Measurements from ENCODE around the gene CRYGC. TPM values are rescaled to one million over a fixed set of nuclear protein-coding genes. Genes with fewer than 3 reads are reported as not detected.
"Not testable (repeated sequence)": the region's sequence is repeated elsewhere in the genome, so short reads cannot be mapped to it uniquely, and the experiment has no call there.

Gene CRYGC
- total RNA-seq, 4 donors from 2014 or later, result not detected

DNA sequence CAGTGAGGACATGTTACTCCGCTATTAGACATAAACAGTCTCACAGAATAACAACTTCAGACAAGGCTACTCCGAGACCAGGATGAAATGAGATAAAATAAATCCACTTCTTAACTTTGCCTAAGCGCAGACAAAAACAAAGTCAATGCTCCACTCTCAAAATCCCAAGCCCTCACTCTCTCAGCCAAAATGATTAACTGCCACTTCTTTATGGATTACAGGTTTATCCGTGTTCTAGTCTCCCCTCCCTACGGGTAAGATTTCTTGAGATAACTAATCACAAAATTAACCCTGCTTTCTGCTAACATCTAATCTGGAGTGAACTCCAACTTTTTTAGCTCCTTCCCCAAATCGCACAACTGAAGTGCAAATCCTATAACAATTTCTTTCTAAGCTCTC lies 1.1 kb upstream of the CRYGC start:
- in situ Hi-C loops (cut with MboI; ENCODE audit: low sequenced_read_pairs in 4 of 4), result no loop called here
- H3K36me3 ChIP-seq, result no peaks in the 10 kb centered on the region
- intact Hi-C loops (cut with DNase I; ENCODE audit: low total_unique reads), result no loop called here
- TF ChIP-seq POLR2A (IDR thresholded peaks at IDR 0.05), result no peak
- TF ChIP-seq, protein P1, sequence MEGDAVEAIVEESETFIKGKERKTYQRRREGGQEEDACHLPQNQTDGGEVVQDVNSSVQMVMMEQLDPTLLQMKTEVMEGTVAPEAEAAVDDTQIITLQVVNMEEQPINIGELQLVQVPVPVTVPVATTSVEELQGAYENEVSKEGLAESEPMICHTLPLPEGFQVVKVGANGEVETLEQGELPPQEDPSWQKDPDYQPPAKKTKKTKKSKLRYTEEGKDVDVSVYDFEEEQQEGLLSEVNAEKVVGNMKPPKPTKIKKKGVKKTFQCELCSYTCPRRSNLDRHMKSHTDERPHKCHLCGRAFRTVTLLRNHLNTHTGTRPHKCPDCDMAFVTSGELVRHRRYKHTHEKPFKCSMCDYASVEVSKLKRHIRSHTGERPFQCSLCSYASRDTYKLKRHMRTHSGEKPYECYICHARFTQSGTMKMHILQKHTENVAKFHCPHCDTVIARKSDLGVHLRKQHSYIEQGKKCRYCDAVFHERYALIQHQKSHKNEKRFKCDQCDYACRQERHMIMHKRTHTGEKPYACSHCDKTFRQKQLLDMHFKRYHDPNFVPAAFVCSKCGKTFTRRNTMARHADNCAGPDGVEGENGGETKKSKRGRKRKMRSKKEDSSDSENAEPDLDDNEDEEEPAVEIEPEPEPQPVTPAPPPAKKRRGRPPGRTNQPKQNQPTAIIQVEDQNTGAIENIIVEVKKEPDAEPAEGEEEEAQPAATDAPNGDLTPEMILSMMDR (IDR thresholded peaks at IDR 0.05 in 4 of 5, conservative IDR thresholded peaks at IDR 0.05 in 1 of 5), result no peak
- peaks cover 0 to 4% (median 0%) of the 10 kb centered on the region in 3 donors for H3K27me3 ChIP-seq
- no peak for DNase-seq
- no peaks in the 10 kb centered on the region for H3K4me1 ChIP-seq
- no peak for ATAC-seq
- no peaks in the 10 kb centered on the region for H3K9me3 ChIP-seq
- H3K27ac ChIP-seq, result no peak overlapping the region
- H3K4me3 ChIP-seq, result no peak overlapping the region

DNA sequence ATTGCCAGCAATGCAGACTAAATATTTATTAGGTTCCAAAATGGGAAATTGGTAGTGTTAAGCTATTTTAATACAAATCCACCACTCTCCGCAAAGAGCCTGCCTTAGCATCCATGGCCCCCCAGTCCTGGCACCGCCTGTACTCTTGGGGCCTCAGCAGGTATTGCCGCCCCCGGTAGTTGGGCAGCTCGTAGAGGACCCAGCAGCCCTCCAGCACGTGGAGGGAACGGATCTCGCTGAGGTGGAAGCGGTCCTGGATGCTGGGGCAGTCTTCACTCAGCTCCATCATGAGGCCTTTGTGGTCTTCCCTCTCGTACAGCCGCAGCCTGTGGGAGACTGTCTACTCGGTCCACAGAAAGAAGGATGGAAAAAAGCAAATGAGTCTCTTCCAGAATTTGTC lies 1.5 kb downstream of the CRYGC start:
- peaks cover 0 to 21% (median 5%) of the 10 kb centered on the region in 3 donors for H3K27me3 ChIP-seq
- TF ChIP-seq, protein P1 (IDR thresholded peaks at IDR 0.05 in 4 of 5, conservative IDR thresholded peaks at IDR 0.05 in 1 of 5), result no peak
- no peak for TF ChIP-seq POLR2A (IDR thresholded peaks at IDR 0.05)
- DNase-seq (no peak), ATAC-seq (no peak)
- no peaks in the 10 kb centered on the region for H3K9me3 ChIP-seq
- H3K4me3 ChIP-seq, result no peak overlapping the region
- no peaks in the 10 kb centered on the region for H3K36me3 ChIP-seq
- intact Hi-C loops (cut with DNase I; ENCODE audit: low total_unique reads) (no loop called here), in situ Hi-C loops (cut with MboI; ENCODE audit: low sequenced_read_pairs in 4 of 4) (no loop called here)
- H3K4me1 ChIP-seq, result no peaks in the 10 kb centered on the region
- no peak overlapping the region for H3K27ac ChIP-seq

DNA sequence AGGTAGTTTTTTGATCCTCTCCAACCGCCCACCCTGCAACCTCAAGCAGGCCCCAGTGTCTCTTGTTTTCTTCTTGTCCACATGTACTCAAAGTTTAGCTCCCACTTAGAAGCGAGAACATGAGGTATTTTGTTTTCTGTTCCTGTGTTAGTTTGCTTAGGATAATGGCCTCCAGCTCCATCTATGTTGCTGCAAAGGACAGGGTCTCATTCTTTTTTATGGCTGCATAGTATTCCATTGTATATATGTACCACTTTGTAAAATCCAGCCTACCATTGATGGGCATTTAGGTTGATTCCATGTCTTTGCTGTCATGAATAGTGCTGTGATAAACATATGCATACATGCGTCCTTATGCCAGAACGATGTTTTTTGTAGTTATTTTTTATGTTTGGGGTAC lies 2.5 kb downstream of the CRYGC start:
- Histone ChIP-seq H3K27me3 (peaks cover 0 to 21% (median 5%) of the 10 kb centered on the region in 3 donors), H3K9me3 (no peaks in the 10 kb centered on the region), H3K36me3 (no peaks in the 10 kb centered on the region), H3K27ac (no peak overlapping the region), H3K4me3 (no peak overlapping the region), H3K4me1 (no peaks in the 10 kb centered on the region)
- TF ChIP-seq POLR2A (IDR thresholded peaks at IDR 0.05), result no peak
- TF ChIP-seq, protein P1 (IDR thresholded peaks at IDR 0.05 in 4 of 5, conservative IDR thresholded peaks at IDR 0.05 in 1 of 5), result no peak
- DNase-seq (no peak), ATAC-seq (no peak)
- in situ Hi-C loops (cut with MboI; ENCODE audit: low sequenced_read_pairs in 4 of 4) (no loop called here), intact Hi-C loops (cut with DNase I; ENCODE audit: low total_unique reads) (no loop called here)

DNA sequence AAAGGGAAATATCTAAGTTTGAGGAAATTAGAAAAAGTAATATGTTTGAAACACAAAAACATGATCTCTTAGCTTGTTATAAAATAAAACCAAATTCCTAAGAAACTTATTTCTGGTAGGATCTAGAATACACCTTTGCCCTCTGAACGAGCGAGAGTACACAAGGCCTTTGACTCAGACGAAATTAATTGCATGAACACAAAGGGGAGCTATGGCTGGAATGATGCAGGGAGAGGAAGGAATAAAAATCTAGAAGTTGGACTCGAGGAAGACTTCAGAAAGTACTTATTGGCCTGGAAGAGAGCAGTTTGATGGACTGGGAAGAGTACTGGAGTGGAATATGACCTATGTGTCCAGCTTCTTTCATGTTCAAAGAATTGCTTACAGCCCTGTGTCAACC lies 4.4 kb downstream of the CRYGC start:
- no peaks in the 10 kb centered on the region for H3K36me3 ChIP-seq

DNA sequence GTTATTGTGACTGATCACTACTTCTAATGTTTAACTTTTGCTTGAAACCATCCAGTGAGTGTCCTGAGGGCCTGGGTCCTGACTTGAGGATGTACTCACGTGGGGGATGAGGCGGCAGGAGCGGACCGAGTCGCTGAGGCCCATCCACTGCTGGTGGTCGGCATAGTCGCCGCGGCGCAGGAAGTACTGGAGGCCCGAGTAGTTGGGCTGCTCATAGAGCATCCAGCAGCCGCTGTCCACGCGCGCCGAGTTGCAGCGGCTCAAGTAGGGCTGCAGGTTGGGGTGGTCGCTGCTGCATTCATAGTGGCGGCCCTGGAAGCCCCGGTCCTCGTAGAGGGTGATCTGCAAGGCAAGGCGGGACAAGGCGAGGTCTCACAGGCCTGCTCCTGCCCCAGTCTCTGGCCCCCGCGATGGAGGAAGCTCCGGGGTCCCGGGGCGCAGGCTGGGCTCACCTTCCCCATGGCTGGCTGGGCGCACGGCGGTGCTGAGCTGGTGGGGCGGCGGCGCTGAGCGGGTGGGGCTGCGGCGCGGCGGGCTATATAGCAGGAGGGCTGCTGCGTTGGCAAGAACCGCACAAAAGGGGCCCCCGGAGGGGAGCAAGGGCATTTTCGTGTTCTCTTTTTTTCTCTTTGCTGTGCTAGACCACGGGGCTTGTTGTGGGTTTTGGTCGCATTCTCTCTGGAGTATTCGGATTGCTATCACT lies 5.5 kb downstream of the CRYGC start, which contains the start of gene CRYGD:
TSS of gene CRYGD (minus strand) at position 512 of the 703 bp plus-strand sequence. CDS start at position 461, 51 bp downstream.
- Histone ChIP-seq H3K4me3 (peak within 1 kb of the TSS in 1 of 4 donors; percentile 31), H3K27me3 (peaks cover 0 to 21% (median 5%) of the 10 kb centered on the region in 3 donors)
- DNase-seq; in situ Hi-C loops (cut with MboI; ENCODE audit: low sequenced_read_pairs in 4 of 4); ATAC-seq; H3K4me1 ChIP-seq; H3K27ac ChIP-seq; H3K9me3 ChIP-seq; H3K36me3 ChIP-seq; intact Hi-C loops (cut with DNase I; ENCODE audit: low total_unique reads): not testable (repeated sequence)

More for the DNA sequence above, 4.4 kb downstream of the CRYGC start:
- Histone ChIP-seq H3K27ac (no peak overlapping the region), H3K9me3 (no peaks in the 10 kb centered on the region), H3K27me3 (peaks cover 0 to 21% (median 5%) of the 10 kb centered on the region in 3 donors), H3K4me1 (no peaks in the 10 kb centered on the region), H3K4me3 (no peak overlapping the region)
- in situ Hi-C loops (cut with MboI; ENCODE audit: low sequenced_read_pairs in 4 of 4), result no loop called here
- DNase-seq (no peak), ATAC-seq (no peak)
- intact Hi-C loops (cut with DNase I; ENCODE audit: low total_unique reads), result no loop called here
- TF ChIP-seq POLR2A (IDR thresholded peaks at IDR 0.05), result no peak
- TF ChIP-seq, protein P1 (IDR thresholded peaks at IDR 0.05 in 4 of 5, conservative IDR thresholded peaks at IDR 0.05 in 1 of 5), result no peak

All from gastrocnemius medialis (tissue), 4 donors.